HepG2 (cell line): ENCODE data around the gene ZBTB21. TPM values are rescaled to one million over a fixed set of nuclear protein-coding genes. Genes with fewer than 3 reads are reported as not detected.

Source experiments
- ATF5 ChIP-seq: sonication (generic); formaldehyde crosslinking; IDR thresholded peaks from 2 replicates; pipeline ENCODE4 v1.4.0; 2020; ENCODE audit warnings: mild to moderate bottlenecking, low read depth, missing genetic modification reagents
- ATRX ChIP-seq: sonication (generic); formaldehyde crosslinking; IDR thresholded peaks from 2 replicates; pipeline ENCODE4 v1.4.0; 2020; ENCODE audit warnings: missing genetic modification reagents, borderline replicate concordance
- HES4 ChIP-seq: sonication (generic); formaldehyde crosslinking; IDR thresholded peaks from 2 replicates; pipeline ENCODE4 v1.9.0; 2021; ENCODE audit warnings: mild to moderate bottlenecking, missing genetic modification reagents, borderline replicate concordance
- HMGA1 ChIP-seq: sonication (generic); formaldehyde crosslinking; conservative IDR thresholded peaks from 2 replicates; pipeline ENCODE4 v1.4.0; 2020; ENCODE audit warnings: missing genetic modification reagents
- HOXA5 ChIP-seq: sonication (generic); formaldehyde crosslinking; IDR thresholded peaks from 2 replicates; pipeline ENCODE4 v1.4.0; 2020; ENCODE audit warnings: missing genetic modification reagents
- JARID2 ChIP-seq: sonication (generic); formaldehyde crosslinking; IDR thresholded peaks from 2 replicates; pipeline ENCODE4 v1.8.1; 2023; ENCODE audit warnings: missing genetic modification reagents, inconsistent platforms; ENCODE audit not compliant: insufficient replicate concordance
- NAIF1 ChIP-seq: sonication (generic); formaldehyde crosslinking; IDR thresholded peaks from 2 replicates; pipeline ENCODE4 v1.5.0; 2020; ENCODE audit warnings: mild to moderate bottlenecking, missing genetic modification reagents, borderline replicate concordance
- PCBP1 ChIP-seq: fragments of 200-400 bp; formaldehyde crosslinking; IDR thresholded peaks from 2 replicates; pipeline ENCODE4 v1.6.1; 2017; ENCODE audit warnings: mild to moderate bottlenecking, low read depth, low read length, borderline replicate concordance
- RCOR2 ChIP-seq: IDR thresholded peaks from 2 replicates; pipeline ENCODE4 v1.6.1; 2016; ENCODE audit warnings: missing biosample characterization, missing genetic modification reagents
- RFXANK ChIP-seq: IDR thresholded peaks from 2 replicates; pipeline ENCODE4 v1.6.1; 2016
- SP2 ChIP-seq: sonication (generic); formaldehyde crosslinking; IDR thresholded peaks from 2 replicates; pipeline ENCODE4 v1.5.1; 2020; ENCODE audit warnings: mild to moderate bottlenecking, missing genetic modification reagents
- WIZ ChIP-seq: sonication (generic); formaldehyde crosslinking; IDR thresholded peaks from 2 replicates; pipeline ENCODE4 v1.5.1; 2020; ENCODE audit warnings: mild to moderate bottlenecking, missing genetic modification reagents
- XRCC5 ChIP-seq: fragments of 200-400 bp; formaldehyde crosslinking; optimal IDR thresholded peaks from 2 replicates; pipeline ENCODE3; 2017; ENCODE audit warnings: mild to moderate bottlenecking, low read length
- ZNF143 ChIP-seq: sonication (generic); formaldehyde crosslinking; IDR thresholded peaks from 2 replicates; pipeline ENCODE4 v1.4.0; 2020; ENCODE audit warnings: missing genetic modification reagents
- ZNF296 ChIP-seq: sonication (generic); formaldehyde crosslinking; conservative IDR thresholded peaks from 2 replicates; pipeline ENCODE4 v1.5.0; 2020; ENCODE audit warnings: mild to moderate bottlenecking, missing genetic modification reagents
- ZNF501 ChIP-seq: sonication (generic); formaldehyde crosslinking; IDR thresholded peaks from 2 replicates; pipeline ENCODE4 v1.5.1; 2020; ENCODE audit warnings: mild to moderate bottlenecking, moderate library complexity, missing genetic modification reagents
- ZNF670 ChIP-seq: sonication (generic); formaldehyde crosslinking; IDR thresholded peaks from 2 replicates; pipeline ENCODE4 v1.8.0; 2022; ENCODE audit warnings: mild to moderate bottlenecking, missing genetic modification reagents, borderline replicate concordance
- ZNF703 ChIP-seq: sonication (generic); formaldehyde crosslinking; IDR thresholded peaks from 2 replicates; pipeline ENCODE4 v1.5.1; 2020; ENCODE audit warnings: missing genetic modification reagents, mild to moderate bottlenecking, moderate library complexity, borderline replicate concordance
- ZNF773 ChIP-seq: sonication (generic); formaldehyde crosslinking; IDR thresholded peaks from 2 replicates; pipeline ENCODE4 v1.4.0; 2020; ENCODE audit warnings: missing genetic modification reagents, borderline replicate concordance
- ZSCAN29 ChIP-seq: sonication (generic); formaldehyde crosslinking; conservative IDR thresholded peaks from 2 replicates; pipeline ENCODE4 v1.4.0; 2020; ENCODE audit warnings: mild to moderate bottlenecking, missing genetic modification reagents
- polyA plus RNA-seq, 8 experiments: library from polyadenylated mRNA; depleted of rRNA in 3 of 8; stranded (reverse) in 7 of 8; unstranded in 1 of 8; fragments of >200 nt; fragmentation: Illumina TruSeq in 4 of 8; extraction: Trizol in 4 of 8; gene quantifications; 2 replicates each; pipeline versions ENCODE4 v1.2.1 to v1.2.3, GENCODE V29; 2011 to 2016; ENCODE audit warnings: low read depth in 4 of 8, missing spikeins in 1 of 8, mixed read lengths in 1 of 8; ENCODE audit not compliant: insufficient read depth in 1 of 8
- total RNA-seq, 5 experiments: library from RNA; depleted of rRNA; stranded (reverse); fragments of >200 nt; fragmentation: Illumina TruSeq; extraction: Trizol; gene quantifications; 2 replicates each; pipeline ENCODE4 v1.2.3, GENCODE V29; 2016; ENCODE audit warnings: low read depth in 1 of 5
- TF ChIP-seq, protein P1 (sequence below): IDR thresholded peaks from 2 replicates; pipeline ENCODE4 v1.6.1; 2012; ENCODE audit warnings: inconsistent platforms
- TF ChIP-seq, protein P2 (sequence below): IDR thresholded peaks from 2 replicates; pipeline ENCODE4 v1.6.1; 2016
- TF ChIP-seq, protein P3 (sequence below): sonication (generic); formaldehyde crosslinking; IDR thresholded peaks from 2 replicates; pipeline ENCODE4 v1.5.0; 2020; ENCODE audit warnings: mild to moderate bottlenecking, missing genetic modification reagents, moderate library complexity

The ZBTB21 gene
- total and polyA plus RNA-seq, 2 of the 13 experiments (the other 11 are each of a cell fraction or from before 2014, with no cell fraction given), result 4.5 to 6.1 TPM

GRCh38 chr21:41953831-41954653 lies 56.1 kb downstream of the ZBTB21 start, which contains the start of gene C2CD2 (continued):
- TF ChIP-seq NAIF1 (CRISPR knock-in tag), result no peak
- TF ChIP-seq RFXANK (CRISPR knock-in tag), result no peak
- no peak for TF ChIP-seq JARID2 (CRISPR knock-in tag)
- no peak for TF ChIP-seq ZNF501
- no peak for TF ChIP-seq HMGA1
- TF ChIP-seq ZSCAN29 (CRISPR knock-in tag), result no peak
- TF ChIP-seq, protein P1, sequence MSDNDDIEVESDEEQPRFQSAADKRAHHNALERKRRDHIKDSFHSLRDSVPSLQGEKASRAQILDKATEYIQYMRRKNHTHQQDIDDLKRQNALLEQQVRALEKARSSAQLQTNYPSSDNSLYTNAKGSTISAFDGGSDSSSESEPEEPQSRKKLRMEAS, result peak; percentile 98
- TF ChIP-seq, protein P2, sequence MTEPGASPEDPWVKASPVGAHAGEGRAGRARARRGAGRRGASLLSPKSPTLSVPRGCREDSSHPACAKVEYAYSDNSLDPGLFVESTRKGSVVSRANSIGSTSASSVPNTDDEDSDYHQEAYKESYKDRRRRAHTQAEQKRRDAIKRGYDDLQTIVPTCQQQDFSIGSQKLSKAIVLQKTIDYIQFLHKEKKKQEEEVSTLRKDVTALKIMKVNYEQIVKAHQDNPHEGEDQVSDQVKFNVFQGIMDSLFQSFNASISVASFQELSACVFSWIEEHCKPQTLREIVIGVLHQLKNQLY (CRISPR knock-in tag), result no peak; the same call in 1 of the 2 replicates
- no peak for TF ChIP-seq PCBP1
- no peak for TF ChIP-seq WIZ
- no peak for TF ChIP-seq ZNF670
- no peak for TF ChIP-seq SP2 (CRISPR knock-in tag)
- 0 out of 2 replicates have a peak, but pooled peaks have one; percentile 13 for TF ChIP-seq HOXA5
- no peak for TF ChIP-seq XRCC5
- TF ChIP-seq, protein P3, sequence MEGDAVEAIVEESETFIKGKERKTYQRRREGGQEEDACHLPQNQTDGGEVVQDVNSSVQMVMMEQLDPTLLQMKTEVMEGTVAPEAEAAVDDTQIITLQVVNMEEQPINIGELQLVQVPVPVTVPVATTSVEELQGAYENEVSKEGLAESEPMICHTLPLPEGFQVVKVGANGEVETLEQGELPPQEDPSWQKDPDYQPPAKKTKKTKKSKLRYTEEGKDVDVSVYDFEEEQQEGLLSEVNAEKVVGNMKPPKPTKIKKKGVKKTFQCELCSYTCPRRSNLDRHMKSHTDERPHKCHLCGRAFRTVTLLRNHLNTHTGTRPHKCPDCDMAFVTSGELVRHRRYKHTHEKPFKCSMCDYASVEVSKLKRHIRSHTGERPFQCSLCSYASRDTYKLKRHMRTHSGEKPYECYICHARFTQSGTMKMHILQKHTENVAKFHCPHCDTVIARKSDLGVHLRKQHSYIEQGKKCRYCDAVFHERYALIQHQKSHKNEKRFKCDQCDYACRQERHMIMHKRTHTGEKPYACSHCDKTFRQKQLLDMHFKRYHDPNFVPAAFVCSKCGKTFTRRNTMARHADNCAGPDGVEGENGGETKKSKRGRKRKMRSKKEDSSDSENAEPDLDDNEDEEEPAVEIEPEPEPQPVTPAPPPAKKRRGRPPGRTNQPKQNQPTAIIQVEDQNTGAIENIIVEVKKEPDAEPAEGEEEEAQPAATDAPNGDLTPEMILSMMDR, result peak; percentile 46
- TF ChIP-seq ATRX (CRISPR knock-in tag), result no peak
- no peak for TF ChIP-seq ZNF296 (CRISPR knock-in tag)
- TF ChIP-seq HES4, result no peak; the same call in 1 of the 2 replicates
- no peak for TF ChIP-seq ZNF773 (CRISPR knock-in tag)
- no peak for TF ChIP-seq ZNF143 (CRISPR knock-in tag)
- TF ChIP-seq ATF5 (CRISPR knock-in tag), result 0 out of 2 replicates have a peak, but pooled peaks have one; percentile 57
- TF ChIP-seq ZNF703, result no peak
- no peak for TF ChIP-seq RCOR2
